ENCODE measurements around the gene USP31. TPM values are rescaled to one million over a fixed set of nuclear protein-coding genes. Genes with fewer than 3 reads are reported as not detected.
A peak's percentile ranks its signal among the peaks of the same experiment; 100 is the strongest.

Gene USP31
- total and polyA plus RNA-seq, 2 of the 13 experiments (the other 11 are each of a cell fraction or from before 2014, with no cell fraction given): 22.5 to 23.3 TPM

- TF ChIP-seq ZNF318 (CRISPR knock-in tag; IDR thresholded peaks at IDR 0.05): no peak
- TF ChIP-seq ZBTB21 (CRISPR knock-in tag; IDR thresholded peaks at IDR 0.05): peak; percentile 53
- no peak for TF ChIP-seq SRSF9 (IDR thresholded peaks at IDR 0.05; ENCODE audit: borderline replicate concordance, insufficient read depth, low read depth, low read length, poor library complexity, severe bottlenecking)
- no peak for TF ChIP-seq ZNF274 (CRISPR knock-in tag; IDR thresholded peaks at IDR 0.05)
- TF ChIP-seq SMYD3 (CRISPR knock-in tag; IDR thresholded peaks at IDR 0.05): peak; percentile 73; the same call in 1 of the 2 replicates
- TF ChIP-seq SOX5 (CRISPR knock-in tag; IDR thresholded peaks at IDR 0.05; ENCODE audit: borderline replicate concordance): peak; percentile 64
- TF ChIP-seq ZMYM2 (CRISPR knock-in tag; IDR thresholded peaks at IDR 0.05): no peak
- no peak for TF ChIP-seq BRCA1 (CRISPR knock-in tag; IDR thresholded peaks at IDR 0.05)
- TF ChIP-seq, protein P1, sequence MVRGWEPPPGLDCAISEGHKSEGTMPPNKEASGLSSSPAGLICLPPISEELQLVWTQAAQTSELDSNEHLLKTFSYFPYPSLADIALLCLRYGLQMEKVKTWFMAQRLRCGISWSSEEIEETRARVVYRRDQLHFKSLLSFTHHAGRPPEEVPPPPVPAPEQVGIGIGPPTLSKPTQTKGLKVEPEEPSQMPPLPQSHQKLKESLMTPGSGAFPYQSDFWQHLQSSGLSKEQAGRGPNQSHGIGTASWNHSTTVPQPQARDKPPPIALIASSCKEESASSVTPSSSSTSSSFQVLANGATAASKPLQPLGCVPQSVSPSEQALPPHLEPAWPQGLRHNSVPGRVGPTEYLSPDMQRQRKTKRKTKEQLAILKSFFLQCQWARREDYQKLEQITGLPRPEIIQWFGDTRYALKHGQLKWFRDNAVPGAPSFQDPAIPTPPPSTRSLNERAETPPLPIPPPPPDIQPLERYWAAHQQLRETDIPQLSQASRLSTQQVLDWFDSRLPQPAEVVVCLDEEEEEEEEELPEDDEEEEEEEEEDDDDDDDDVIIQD (CRISPR knock-in tag; IDR thresholded peaks at IDR 0.05; ENCODE audit: low read depth): 0 out of 2 replicates have a peak, but pooled peaks have one; percentile 61
- no peak for TF ChIP-seq ZFY (CRISPR knock-in tag; IDR thresholded peaks at IDR 0.05)
- peak in 1 of 2 experiments; percentile 30; a peak in 1 of 4 replicates for TF ChIP-seq KLF16 (CRISPR knock-in tag; IDR thresholded peaks at IDR 0.05)
- TF ChIP-seq FLYWCH1 (CRISPR knock-in tag; IDR thresholded peaks at IDR 0.05): no peak
- 0 out of 2 replicates have a peak, but pooled peaks have one; percentile 9 for TF ChIP-seq ZNF281 (CRISPR knock-in tag; IDR thresholded peaks at IDR 0.05; ENCODE audit: borderline replicate concordance)
- TF ChIP-seq, protein P2, sequence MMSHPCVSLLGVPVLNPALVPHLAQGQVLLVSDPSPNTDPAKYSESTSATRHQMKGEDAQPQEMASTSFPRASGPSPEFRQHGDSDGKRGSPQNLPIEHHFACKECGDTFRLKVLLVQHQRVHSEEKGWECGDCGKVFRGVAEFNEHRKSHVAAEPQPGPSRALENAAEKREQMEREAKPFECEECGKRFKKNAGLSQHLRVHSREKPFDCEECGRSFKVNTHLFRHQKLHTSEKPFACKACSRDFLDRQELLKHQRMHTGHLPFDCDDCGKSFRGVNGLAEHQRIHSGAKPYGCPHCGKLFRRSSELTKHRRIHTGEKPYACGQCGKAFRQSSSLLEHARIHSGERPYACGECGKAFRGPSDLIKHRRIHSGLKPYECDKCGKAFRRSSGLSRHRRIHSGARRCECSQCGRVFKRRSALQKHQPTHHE (CRISPR knock-in tag; IDR thresholded peaks at IDR 0.05; ENCODE audit: borderline replicate concordance): no peak
Measured at GRCh38 chr16:23141959-23142740, 7.1 kb downstream of the USP31 start (continued).

All from HepG2 (cell line).